ENCODE measurements around the gene GALT.
A peak's percentile ranks its signal among the peaks of the same experiment; 100 is the strongest.

The GALT gene

GRCh38 chr9:34650816-34651215, 4.3 kb downstream of the GALT start:
- H3K9me3 Mint-ChIP-seq = no peaks in the 10 kb centered on the region
- DNase-seq (no peak), ATAC-seq (replicated peaks) (no peak)
- peaks cover 44 to 49% of the 10 kb centered on the region in 2 donors for H3K4me1 Mint-ChIP-seq (ENCODE audit: low read depth in 2 of 2)
- no peak overlapping the region for H3K4me3 Mint-ChIP-seq
- H3K27me3 Mint-ChIP-seq = no peaks in the 10 kb centered on the region
- H3K27ac Mint-ChIP-seq = no peak overlapping the region
- peaks cover 42% of the 10 kb centered on the region for H3K36me3 Mint-ChIP-seq (ENCODE audit: insufficient read depth)

- no peak for DNase-seq
- Mint-ChIP-seq H3K4me1 (ENCODE audit: low read depth in 2 of 2) (peaks cover 39 to 44% of the 10 kb centered on the region in 2 donors), H3K4me3 (no peak overlapping the region), H3K27me3 (no peaks in the 10 kb centered on the region), H3K36me3 (ENCODE audit: insufficient read depth) (peaks cover 38% of the 10 kb centered on the region), H3K9me3 (no peaks in the 10 kb centered on the region), H3K27ac (no peak overlapping the region)
- ATAC-seq (replicated peaks) = no peak
These were observed 4.8 kb downstream of the GALT start for GRCh38 chr9:34651321-34651720.

GRCh38 chr9:34651876-34652601, 5.6 kb downstream of the GALT start, which contains the start of gene IL11RA:
IL11RA (plus strand) TSS chr9:34652185; CDS start chr9:34655218, 3,033 bp downstream.
- H3K36me3 Mint-ChIP-seq (ENCODE audit: insufficient read depth) = peaks cover 32% of the 10 kb centered on the region
- peak; percentile 29 for ATAC-seq (replicated peaks)
- H3K27ac Mint-ChIP-seq = peak within 1 kb of the TSS; percentile 5 to 26
- peak within 1 kb of the TSS in 1 of 2 donors; percentile 0 for H3K4me3 Mint-ChIP-seq
- DNase-seq = no peak
- peaks cover 37 to 42% of the 10 kb centered on the region in 2 donors for H3K4me1 Mint-ChIP-seq (ENCODE audit: low read depth in 2 of 2)
- H3K9me3 Mint-ChIP-seq = no peaks in the 10 kb centered on the region
- no peaks in the 10 kb centered on the region for H3K27me3 Mint-ChIP-seq

GRCh38 chr9:34652602-34653000, 6.1 kb downstream of the GALT start:
- Mint-ChIP-seq H3K27me3 (no peaks in the 10 kb centered on the region), H3K9me3 (no peaks in the 10 kb centered on the region), H3K4me3 (peak overlapping the region in 1 of 2 donors; percentile 0), H3K4me1 (ENCODE audit: low read depth in 2 of 2) (peaks cover 31 to 36% of the 10 kb centered on the region in 2 donors), H3K36me3 (ENCODE audit: insufficient read depth) (peaks cover 31% of the 10 kb centered on the region), H3K27ac (peak overlapping the region in 1 of 2 donors; percentile 26)
- ATAC-seq (replicated peaks) (no peak), DNase-seq (no peak)

- peak overlapping the region; percentile 5 to 26 for H3K27ac Mint-ChIP-seq
- H3K27me3 Mint-ChIP-seq = no peaks in the 10 kb centered on the region
- H3K9me3 Mint-ChIP-seq = no peaks in the 10 kb centered on the region
- H3K4me3 Mint-ChIP-seq = no peak overlapping the region
- ATAC-seq (replicated peaks) (no peak), DNase-seq (no peak)
- peaks cover 26% of the 10 kb centered on the region for H3K36me3 Mint-ChIP-seq (ENCODE audit: insufficient read depth)
- peaks cover 23 to 28% of the 10 kb centered on the region in 2 donors for H3K4me1 Mint-ChIP-seq (ENCODE audit: low read depth in 2 of 2)
These were observed 6.9 kb downstream of the GALT start for GRCh38 chr9:34653151-34654072.

GRCh38 chr9:34654323-34655051, 8.0 kb downstream of the GALT start:
- no peak overlapping the region for H3K4me3 Mint-ChIP-seq
- H3K27me3 Mint-ChIP-seq = no peaks in the 10 kb centered on the region
- peaks cover 15 to 21% of the 10 kb centered on the region in 2 donors for H3K4me1 Mint-ChIP-seq (ENCODE audit: low read depth in 2 of 2)
- DNase-seq (no peak), ATAC-seq (replicated peaks) (no peak)
- no peaks in the 10 kb centered on the region for H3K9me3 Mint-ChIP-seq
- peaks cover 15% of the 10 kb centered on the region for H3K36me3 Mint-ChIP-seq (ENCODE audit: insufficient read depth)
- H3K27ac Mint-ChIP-seq = peak overlapping the region in 1 of 2 donors; percentile 5

- H3K36me3 Mint-ChIP-seq (ENCODE audit: insufficient read depth) = peaks cover 6% of the 10 kb centered on the region
These were observed 8.9 kb downstream of the GALT start for GRCh38 chr9:34655394-34655793.

GRCh38 chr9:34656992-34657391, 10.5 kb downstream of the GALT start:
- H3K4me3 Mint-ChIP-seq = no peak overlapping the region
- H3K36me3 Mint-ChIP-seq (ENCODE audit: insufficient read depth) = no peaks in the 10 kb centered on the region
- H3K4me1 Mint-ChIP-seq (ENCODE audit: low read depth in 2 of 2) = peaks cover 16 to 18% of the 10 kb centered on the region in 2 donors
- ATAC-seq (replicated peaks) (no peak), DNase-seq (no peak)
- no peaks in the 10 kb centered on the region for H3K27me3 Mint-ChIP-seq
- H3K9me3 Mint-ChIP-seq = no peaks in the 10 kb centered on the region
- no peak overlapping the region for H3K27ac Mint-ChIP-seq

More at GRCh38 chr9:34655394-34655793, 8.9 kb downstream of the GALT start:
- DNase-seq = no peak
- Mint-ChIP-seq H3K27me3 (no peaks in the 10 kb centered on the region), H3K27ac (no peak overlapping the region), H3K4me3 (no peak overlapping the region), H3K4me1 (ENCODE audit: low read depth in 2 of 2) (peaks cover 15 to 18% of the 10 kb centered on the region in 2 donors), H3K9me3 (no peaks in the 10 kb centered on the region)
- ATAC-seq (replicated peaks) = no peak

- no peaks in the 10 kb centered on the region for H3K27me3 Mint-ChIP-seq
- DNase-seq (no peak), ATAC-seq (replicated peaks) (no peak)
- H3K9me3 Mint-ChIP-seq = no peaks in the 10 kb centered on the region
- peaks cover 15 to 16% of the 10 kb centered on the region in 2 donors for H3K4me1 Mint-ChIP-seq (ENCODE audit: low read depth in 2 of 2)
- H3K36me3 Mint-ChIP-seq (ENCODE audit: insufficient read depth) = no peaks in the 10 kb centered on the region
- no peak overlapping the region for H3K27ac Mint-ChIP-seq
- H3K4me3 Mint-ChIP-seq = no peak overlapping the region
These were observed 12.0 kb downstream of the GALT start for GRCh38 chr9:34658461-34658860.

- no peak overlapping the region for H3K27ac Mint-ChIP-seq
- H3K9me3 Mint-ChIP-seq = no peaks in the 10 kb centered on the region
- ATAC-seq (replicated peaks) = no peak
- no peaks in the 10 kb centered on the region for H3K36me3 Mint-ChIP-seq (ENCODE audit: insufficient read depth)
- no peak for DNase-seq
- peaks cover 22 to 26% of the 10 kb centered on the region in 2 donors for H3K4me1 Mint-ChIP-seq (ENCODE audit: low read depth in 2 of 2)
- H3K4me3 Mint-ChIP-seq = no peak overlapping the region
- H3K27me3 Mint-ChIP-seq = no peaks in the 10 kb centered on the region
These were observed 13.2 kb downstream of the GALT start for GRCh38 chr9:34659592-34660253.

GRCh38 chr9:34662526-34663302, 16.2 kb downstream of the GALT start, which contains the start of gene CCL27:
CCL27 (minus strand) TSS chr9:34662657; CDS start chr9:34662633, 24 bp downstream.
- Mint-ChIP-seq H3K36me3 (ENCODE audit: insufficient read depth) (peaks cover 9% of the 10 kb centered on the region), H3K27ac (peak within 1 kb of the TSS; percentile 71 to 96), H3K4me3 (peak within 1 kb of the TSS; percentile 23 to 86), H3K27me3 (no peaks in the 10 kb centered on the region), H3K9me3 (no peaks in the 10 kb centered on the region), H3K4me1 (ENCODE audit: low read depth in 2 of 2) (peaks cover 34 to 35% of the 10 kb centered on the region in 2 donors)
- DNase-seq (no peak), ATAC-seq (replicated peaks) (no peak)

- peaks cover 9% of the 10 kb centered on the region for H3K36me3 Mint-ChIP-seq (ENCODE audit: insufficient read depth)
- no peaks in the 10 kb centered on the region for H3K27me3 Mint-ChIP-seq
- DNase-seq (no peak), ATAC-seq (replicated peaks) (no peak)
- peak overlapping the region; percentile 23 to 86 for H3K4me3 Mint-ChIP-seq
- H3K27ac Mint-ChIP-seq = peak overlapping the region; percentile 71 to 96
- no peaks in the 10 kb centered on the region for H3K9me3 Mint-ChIP-seq
- H3K4me1 Mint-ChIP-seq (ENCODE audit: low read depth in 2 of 2) = peaks cover 34 to 37% of the 10 kb centered on the region in 2 donors
These were observed 16.8 kb downstream of the GALT start for GRCh38 chr9:34663303-34663605.

Measured in effector memory CD8-positive, alpha-beta T cell (primary cell).